ENCODE results near the gene GDAP1L1.
A peak's percentile ranks its signal among the peaks of the same experiment; 100 is the strongest.

The GDAP1L1 gene

DNA sequence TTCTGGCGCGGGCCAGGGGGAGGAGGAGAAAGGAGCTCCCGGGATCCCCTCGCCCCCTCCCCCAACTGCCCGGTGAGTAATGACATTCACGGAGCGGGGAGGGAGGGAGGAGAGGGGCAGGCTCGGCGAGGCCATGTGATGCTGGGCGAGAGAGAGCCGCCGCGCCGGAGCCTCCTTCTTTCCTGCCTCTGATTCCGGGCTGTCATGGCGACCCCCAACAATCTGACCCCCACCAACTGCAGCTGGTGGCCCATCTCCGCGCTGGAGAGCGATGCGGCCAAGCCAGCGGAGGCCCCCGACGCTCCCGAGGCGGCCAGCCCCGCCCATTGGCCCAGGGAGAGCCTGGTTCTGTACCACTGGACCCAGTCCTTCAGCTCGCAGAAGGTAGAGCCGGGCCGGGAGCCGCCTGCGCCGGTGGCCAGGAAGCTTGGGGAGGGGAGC, at the start of gene GDAP1L1:
GDAP1L1 (plus strand) TSS at position 178 of the 441 bp plus-strand sequence; CDS start at position 205, 27 bp downstream.
- Histone ChIP-seq H3K4me3 (no peak within 1 kb of the TSS), H3K27ac (no peak within 1 kb of the TSS)

DNA sequence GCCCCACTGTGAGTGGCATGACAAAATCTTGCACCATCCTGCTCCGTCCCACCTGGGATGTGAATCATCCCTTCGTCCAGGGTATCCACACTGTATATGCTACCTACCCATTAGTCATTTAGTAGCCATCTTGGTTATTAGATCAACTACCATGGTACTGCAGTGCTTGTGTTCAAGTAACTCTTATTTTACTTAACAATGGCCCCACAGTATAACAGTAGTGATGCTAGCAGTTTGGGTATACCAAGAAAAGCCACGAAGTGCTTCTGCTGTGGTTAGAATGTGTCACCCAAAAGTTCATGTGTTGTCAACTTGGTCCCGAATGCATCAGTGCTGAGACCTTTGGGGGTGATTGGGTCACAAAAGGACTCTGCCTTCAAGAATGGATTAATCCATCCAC, 48.2 kb upstream of the GDAP1L1 start:
- Histone ChIP-seq H3K4me3 (no peak overlapping the region), H3K27ac (no peak overlapping the region)

DNA sequence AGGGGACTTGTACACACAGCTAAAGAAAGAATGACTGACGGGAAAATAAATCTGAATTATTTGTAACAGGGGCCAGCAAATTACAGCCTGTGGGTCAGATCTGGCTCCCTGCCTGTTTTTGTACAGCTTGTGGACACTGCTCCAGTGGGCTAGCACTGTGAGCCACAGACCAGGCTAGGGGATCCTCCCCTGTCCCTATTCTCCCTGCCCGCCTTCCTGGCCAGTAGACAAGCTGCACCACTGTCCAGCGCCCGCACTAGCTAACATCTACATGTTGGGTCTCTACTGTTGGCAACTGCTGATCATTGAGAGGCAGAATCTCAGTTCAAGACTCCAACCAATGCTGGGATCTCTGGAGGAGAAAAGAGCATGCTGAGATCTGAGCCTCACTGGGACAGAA, 47.2 kb upstream of the GDAP1L1 start:
- Histone ChIP-seq H3K27ac (no peak overlapping the region), H3K4me3 (no peak overlapping the region)

DNA sequence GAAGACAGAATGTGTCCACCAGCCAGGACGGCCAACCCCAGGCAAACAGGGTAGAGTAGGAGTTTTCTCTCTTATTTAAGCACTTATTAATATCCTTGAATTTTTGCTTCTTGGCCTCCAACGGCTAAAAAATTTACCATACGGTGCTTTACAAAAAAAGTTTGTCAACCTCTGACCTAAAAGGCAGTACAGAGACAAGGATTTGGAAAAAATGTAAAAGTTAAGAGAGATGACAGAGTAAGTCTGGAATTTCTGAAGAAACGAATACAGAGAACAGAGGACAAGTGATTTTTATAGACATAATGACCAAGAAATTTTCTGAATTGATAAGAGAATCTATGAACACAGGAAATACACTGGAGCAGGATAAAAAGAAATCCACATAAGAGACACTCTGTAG, 46.7 kb upstream of the GDAP1L1 start:
- Histone ChIP-seq H3K27ac (no peak overlapping the region), H3K4me3 (no peak overlapping the region)

DNA sequence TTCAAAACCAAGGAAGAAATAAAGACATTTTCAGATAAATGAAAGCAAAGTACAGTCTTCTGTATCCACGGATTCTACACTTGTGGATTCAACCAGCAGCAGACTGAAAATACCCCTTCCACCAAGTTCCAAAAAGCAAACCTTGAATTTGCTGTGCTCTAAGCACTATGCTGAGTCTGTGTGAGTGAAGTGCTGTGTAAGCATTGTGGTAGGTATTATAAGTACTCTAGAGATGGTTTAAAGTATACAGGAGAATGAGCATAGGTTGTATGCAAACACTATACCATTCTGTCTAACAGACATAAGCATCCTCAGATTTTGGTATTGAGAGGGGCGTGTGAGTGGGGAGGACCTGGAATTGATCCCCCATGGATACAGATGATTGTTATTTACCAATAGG, 46.1 kb upstream of the GDAP1L1 start:
- no peak overlapping the region for H3K4me3 ChIP-seq
- no peak overlapping the region for H3K27ac ChIP-seq

DNA sequence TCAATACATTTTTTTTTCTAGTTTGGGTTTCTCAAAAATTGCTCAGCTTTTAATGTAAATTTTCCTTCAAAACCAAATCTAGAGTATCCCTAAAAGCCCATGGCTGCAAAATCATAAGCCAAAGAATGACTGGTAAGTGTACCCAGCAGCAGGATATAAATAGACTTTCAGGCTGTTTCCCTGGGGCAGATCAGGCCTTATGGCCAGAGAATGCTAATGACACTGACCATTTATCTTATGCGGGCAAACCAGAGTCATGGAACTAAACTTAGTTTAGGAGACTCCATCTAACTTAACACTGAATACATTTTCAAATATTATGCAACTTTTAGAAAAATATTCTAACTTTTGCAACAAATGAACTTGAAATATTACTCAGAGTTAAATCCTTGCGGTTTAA, 43.9 kb upstream of the GDAP1L1 start:
- Histone ChIP-seq H3K27ac (peak overlapping the region in 3 of 21 experiments; percentile 0 to 49 (median 27)), H3K4me3 (no peak overlapping the region)

DNA sequence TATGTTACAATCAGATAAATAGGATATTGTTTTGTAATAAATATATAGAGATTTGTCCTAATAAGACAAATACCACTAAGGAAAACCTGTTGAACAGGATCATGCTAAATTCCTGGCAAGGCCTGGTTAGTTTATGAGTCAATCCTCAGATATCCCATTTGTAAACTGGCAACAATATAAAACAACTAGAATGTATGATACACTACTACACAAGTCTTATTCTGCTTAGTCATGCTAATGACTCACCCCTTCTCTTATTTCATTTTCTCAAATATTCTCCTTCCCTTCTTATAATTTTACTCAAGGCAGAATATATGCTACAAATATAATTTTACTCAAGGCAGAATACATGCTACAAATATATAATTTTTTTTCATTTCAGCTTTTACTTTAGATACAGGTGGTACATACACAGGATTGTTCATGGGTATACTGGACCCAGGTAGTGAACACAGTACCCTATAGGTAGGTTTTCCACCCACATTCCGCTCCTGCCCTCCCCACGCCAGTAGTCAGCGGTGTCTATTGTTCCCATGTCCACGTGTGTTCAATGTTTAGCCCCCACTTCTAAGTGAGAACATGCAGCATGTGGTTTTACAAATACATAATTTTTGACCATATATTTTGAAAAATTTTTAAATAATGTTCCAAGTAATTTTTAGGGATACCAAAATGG, 42.8 kb upstream of the GDAP1L1 start:
- H3K4me3 ChIP-seq = no peak overlapping the region
- peak overlapping the region in 11 of 21 experiments; percentile 4 to 74 (median 48) for H3K27ac ChIP-seq

DNA sequence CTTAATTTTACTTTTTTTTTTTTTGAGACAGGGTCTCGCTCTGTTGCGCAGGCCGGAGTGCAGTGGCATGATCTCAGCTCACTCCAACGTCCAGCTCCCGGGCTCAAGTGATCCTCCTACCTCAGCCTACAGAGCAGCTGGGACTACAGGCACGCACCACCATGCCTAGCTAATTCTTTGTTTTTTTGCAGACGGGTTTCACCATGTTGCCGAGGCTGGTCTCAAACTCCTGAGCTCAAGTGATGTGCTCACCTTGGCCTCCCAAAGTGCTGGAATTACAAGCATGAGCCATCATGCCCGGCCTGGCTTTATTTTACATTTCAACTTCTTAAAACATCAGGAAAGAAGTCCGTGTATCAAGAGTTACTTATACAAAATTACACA, 42.3 kb upstream of the GDAP1L1 start:
- Histone ChIP-seq H3K27ac (peak overlapping the region in 7 of 21 experiments; percentile 18 to 74 (median 57)), H3K4me3 (no peak overlapping the region)

DNA sequence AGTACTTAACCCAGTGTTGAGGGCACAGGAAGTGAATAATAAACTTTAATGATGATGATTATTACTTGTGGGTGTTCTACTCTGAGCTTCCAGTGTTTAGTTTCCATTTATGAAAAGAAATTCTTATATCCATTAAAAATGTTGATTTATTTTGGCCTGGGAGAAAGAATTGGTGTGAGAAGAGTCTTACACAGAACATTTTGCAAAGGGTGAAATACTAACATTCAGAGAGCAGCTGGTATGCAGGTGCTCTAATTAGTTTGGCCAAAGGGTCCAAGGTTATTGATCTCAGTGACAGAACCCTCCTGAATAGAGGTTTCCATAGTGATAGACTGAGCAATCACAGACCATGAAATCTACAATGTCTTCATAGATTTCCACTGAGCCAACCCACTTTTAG, 41.0 kb upstream of the GDAP1L1 start:
- no peak overlapping the region for H3K27ac ChIP-seq

DNA sequence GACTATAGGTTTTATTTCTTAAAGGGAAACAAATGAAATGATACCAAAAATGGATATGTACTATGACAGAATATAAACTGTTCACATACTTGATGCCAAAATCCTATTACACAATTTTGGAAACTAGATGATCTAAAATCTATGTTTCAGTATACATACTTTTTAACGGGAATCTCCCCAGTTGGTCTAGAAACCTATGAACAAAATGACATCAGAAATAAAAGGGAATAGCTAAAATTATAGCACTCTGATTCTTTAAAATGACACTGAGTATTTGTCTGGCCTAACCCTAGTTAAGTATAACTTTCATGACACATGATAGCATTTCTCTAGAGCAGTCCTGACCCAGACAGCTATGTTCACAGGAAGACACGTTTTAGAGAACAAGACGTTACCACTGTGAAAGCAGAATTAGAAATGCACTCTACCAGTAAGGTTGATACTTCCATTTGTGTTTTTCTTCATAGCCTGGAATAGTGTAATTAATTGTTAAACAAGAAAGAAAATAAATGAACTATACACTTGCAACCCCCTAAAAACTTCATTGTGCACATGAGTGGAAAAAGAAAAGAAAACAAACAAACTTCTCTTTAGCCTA, 39.9 kb upstream of the GDAP1L1 start:
- Histone ChIP-seq H3K4me3 (no peak overlapping the region), H3K27ac (no peak overlapping the region)

More for the DNA sequence above, 41.0 kb upstream of the GDAP1L1 start:
- H3K4me3 ChIP-seq = no peak overlapping the region

DNA sequence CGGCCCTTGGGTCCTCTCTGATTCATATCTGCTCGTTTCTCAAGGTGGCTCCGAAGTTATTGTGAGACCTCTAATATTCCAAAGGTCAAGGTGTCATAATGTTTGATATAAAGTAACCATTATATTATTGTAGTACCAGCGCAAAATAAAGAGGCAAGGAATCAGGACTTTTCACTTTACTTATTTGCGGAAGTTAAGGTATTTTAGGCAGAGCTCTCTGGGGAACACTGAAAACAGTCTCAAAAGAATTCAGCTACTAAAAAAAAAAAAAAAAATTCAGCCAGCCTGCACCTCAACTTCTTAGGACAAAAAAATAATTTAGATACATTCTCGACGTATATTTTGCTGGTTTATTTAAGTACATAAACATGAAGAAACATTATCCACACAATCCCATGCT, 38.9 kb upstream of the GDAP1L1 start:
- H3K4me3 ChIP-seq = peak overlapping the region in 2 of 7 experiments; percentile 74 to 75

DNA sequence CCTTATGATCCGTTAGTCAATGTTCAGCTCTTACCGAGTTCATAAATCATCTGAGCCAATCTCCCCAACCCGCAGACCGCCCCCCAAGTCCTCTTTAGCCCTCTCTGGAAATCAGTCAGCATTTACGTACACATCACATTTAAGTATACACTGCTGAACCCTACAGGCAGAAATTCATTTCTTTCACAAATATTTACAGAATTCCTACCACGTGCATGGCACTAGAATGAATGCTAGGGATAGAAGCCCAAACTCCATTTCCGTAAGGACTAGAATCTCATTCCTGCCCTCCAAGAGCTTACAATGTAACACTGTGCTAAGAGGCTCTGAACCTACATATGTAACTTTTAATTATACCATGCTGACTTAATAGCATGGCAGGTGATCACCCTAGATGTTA, 38.3 kb upstream of the GDAP1L1 start:
- Histone ChIP-seq H3K4me3 (peak overlapping the region in 5 of 7 experiments; percentile 74 to 95 (median 75)), H3K27ac (peak overlapping the region in 6 of 21 experiments; percentile 10 to 98 (median 74))

More for the DNA sequence above, 38.9 kb upstream of the GDAP1L1 start:
- H3K27ac ChIP-seq = no peak overlapping the region

DNA sequence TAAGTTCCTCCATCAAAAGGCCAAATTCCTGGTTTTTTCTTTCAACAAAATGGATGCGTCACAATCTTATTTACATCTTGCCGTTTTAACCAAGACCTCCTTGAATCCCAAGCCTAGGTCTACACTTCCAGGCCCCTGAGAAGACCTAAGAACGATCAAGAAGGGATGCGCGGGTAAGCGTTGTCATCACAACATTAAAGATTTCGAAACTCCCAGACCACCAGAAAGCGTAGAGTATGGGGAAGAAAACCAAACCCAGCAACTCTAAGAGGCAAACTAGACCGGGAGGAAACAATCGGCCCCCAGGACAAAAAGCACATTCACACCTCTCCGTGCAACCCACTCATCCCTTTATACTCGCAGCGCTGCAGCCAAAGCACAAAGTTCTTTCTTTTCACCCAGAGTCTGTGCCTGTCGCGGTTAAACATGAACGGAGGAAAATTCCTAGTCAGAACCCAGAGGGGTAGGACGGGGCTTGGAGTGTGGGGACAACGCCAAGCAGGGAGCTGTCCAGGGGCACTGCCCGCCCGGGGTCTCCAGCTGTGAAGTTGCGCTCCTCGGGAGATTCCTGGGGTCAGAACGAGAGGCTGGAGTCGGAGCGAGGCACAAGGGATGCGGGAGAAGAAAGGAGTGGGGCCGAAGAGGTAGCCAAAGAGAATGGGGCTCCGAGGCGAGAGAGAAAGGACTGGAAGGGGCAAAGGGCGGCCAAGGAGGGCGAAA, 37.3 kb upstream of the GDAP1L1 start:
- Histone ChIP-seq H3K27ac (peak overlapping the region; percentile 69 to 100 (median 95)), H3K4me3 (peak overlapping the region; percentile 74 to 95 (median 85))

DNA sequence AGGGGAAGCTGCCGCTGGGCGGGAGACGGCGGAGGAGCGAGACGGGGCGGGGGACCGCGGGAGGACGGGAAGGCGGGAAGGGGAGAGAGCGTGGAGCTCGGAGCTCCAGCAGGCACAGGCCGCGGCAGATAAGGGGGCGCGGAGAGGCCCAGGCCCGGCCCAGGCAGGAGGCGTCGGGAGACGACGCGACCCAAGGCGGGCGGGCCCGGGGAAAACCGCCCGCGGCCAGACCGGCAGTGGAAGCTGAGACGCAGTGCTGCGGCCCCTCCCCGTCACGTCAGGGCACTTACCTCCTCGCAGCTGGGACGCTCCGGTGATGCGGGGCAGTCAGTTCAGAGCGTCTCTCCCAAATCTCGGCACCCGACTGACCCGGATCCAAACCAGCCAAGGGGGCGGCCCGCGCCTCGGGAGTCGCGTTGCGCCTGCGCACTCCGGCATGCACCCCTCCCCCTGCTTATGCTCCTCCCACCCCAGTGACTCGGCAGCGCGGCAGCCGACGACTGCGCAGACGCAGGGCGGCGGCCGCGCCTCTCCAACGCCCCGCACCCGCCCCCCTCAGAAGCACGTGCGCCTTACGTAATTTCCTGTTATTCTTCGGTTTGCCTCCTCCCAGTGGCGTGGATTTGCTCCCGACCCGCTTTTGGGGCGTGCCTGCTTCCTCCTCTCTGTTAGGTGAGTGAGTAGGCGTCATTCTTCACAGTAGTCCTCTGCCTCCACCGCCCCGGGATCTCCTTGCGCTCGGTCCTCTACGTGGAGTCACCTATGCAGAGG, 36.5 kb upstream of the GDAP1L1 start, which contains the start of gene OSER1:
OSER1 (minus strand) TSS at position 366 of the 771 bp plus-strand sequence. CDS start 3,814 bp downstream, outside the sequence.
- peak within 1 kb of the TSS; percentile 74 to 95 (median 85) for H3K4me3 ChIP-seq
- peak within 1 kb of the TSS; percentile 69 to 100 (median 95) for H3K27ac ChIP-seq

DNA sequence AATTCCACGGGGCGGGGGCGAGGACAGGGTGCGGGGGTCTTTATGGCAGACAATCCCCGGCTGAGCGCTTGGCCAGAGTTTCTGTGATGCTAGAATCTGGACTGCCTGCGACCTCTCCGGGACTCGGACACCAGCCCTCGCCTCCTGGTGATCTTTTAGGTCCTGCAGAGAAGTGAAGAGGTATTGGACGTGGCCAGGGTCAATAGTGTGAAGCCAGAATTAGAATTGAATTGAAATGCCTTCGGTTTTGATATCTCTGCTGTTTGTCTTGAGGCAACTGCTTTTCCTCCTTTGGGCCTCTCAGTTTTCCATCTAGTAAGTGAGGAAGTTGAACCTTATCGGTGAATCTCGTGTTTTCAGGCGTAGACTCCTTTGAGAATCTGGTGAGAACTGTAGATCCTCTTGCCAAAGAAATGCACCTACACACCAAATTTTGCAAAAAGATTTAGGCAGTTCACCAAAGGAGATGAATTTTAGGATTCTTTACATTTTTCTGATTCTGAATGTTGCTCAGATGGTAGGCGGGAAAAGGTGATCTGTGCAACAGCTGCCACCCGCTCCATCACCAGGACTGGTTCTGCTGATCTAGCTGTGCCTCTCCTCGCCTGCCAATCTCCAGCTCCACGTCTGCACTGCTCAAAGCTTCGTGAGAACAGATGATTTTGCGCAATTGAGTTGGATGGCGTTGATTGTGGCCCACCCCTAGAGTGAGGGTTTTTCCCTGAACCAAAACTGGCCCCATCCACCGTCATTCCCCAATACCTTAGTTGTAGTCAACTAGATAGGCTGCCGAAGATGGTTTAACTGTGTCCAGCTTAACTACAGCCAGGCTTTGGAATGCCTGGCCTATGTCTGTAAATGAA, 35.7 kb upstream of the GDAP1L1 start:
- peak overlapping the region; percentile 10 to 100 (median 89) for H3K27ac ChIP-seq
- peak overlapping the region; percentile 74 to 95 (median 85) for H3K4me3 ChIP-seq

DNA sequence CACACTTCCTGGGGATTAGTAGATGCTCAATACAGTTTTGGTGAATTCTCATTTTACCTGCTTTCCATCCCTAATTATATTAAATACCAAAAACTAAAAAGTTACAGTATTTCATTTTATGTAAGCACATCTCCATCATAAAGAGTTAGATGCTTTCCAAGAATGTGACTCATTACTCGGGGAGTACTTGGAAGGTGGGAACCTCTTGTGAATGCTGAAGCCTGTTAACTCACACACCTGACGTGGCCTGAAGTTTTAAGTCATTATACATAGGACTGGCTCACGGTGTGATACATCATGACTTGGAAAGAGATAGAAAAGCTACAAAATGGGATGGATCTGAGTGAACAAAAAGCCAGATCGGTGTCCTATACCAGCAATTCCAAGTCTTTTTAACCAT, 34.3 kb upstream of the GDAP1L1 start:
- Histone ChIP-seq H3K4me3 (no peak overlapping the region), H3K27ac (no peak overlapping the region)

DNA sequence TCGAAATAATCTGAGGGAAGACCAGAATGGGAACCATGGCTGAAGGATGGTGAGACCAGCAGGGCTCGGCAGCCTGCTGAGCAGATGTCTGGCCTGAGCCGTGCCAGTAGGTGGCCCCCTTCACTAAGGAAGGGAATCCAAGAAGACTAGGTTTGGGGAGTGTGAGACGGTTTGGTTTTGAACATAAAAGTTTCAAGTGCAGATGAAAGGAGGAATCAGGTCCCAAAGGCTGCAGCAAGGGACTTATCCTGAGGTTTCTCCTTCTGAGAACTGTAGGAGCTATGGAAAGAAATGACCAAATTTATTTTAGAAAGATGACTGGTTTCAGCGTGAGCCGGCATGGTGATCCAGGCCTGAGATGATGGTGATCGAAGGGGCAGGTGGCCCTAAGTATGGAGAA, 32.0 kb upstream of the GDAP1L1 start:
- H3K27ac ChIP-seq = no peak overlapping the region

DNA sequence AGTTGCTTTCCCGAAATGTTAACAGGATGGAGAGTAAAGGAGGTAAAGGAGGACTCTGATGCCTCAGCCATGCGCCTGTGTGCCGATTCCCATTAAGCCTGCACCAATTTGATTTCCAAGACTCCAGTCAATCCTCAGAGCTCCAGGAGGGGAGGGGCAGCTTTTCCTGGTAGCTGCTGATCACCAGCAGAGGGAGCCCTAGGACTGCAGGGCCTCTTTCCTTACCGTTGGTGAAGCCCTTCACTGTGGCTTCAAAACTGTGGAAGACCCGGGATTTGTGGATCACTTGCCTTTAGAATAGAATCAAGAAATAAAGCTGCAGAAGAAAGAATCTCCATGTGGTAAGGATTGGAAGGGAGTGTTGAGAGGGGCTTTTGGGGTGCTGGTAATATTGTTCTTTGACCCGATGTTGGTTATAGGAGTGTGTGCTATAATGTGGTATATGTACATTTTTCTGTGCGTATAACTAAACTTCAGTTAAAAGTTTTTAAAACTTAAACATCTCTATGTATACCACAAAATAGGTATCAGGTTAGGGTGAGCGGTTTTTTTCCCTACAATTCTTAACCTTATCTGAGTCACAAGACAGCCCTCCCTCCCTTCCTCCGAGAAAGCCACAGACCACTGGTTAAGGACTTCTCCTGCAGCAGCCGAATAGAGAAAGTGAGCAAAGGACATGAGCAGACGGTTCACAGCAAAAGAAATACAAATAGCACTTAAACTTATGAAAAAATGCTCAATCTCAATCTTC, 29.6 kb upstream of the GDAP1L1 start:
- Histone ChIP-seq H3K27ac (peak overlapping the region in 6 of 21 experiments; percentile 36 to 79 (median 60)), H3K4me3 (no peak overlapping the region)

More for the DNA sequence above, 32.0 kb upstream of the GDAP1L1 start:
- H3K4me3 ChIP-seq = no peak overlapping the region
